Mucosa of descending colon (tissue), 3 donors: Measurements from ENCODE around the gene PSMD9. TPM values are rescaled to one million over a fixed set of nuclear protein-coding genes. Genes with fewer than 3 reads are reported as not detected.
A peak's percentile ranks its signal among the peaks of the same experiment; 100 is the strongest.

Source experiments
- ATAC-seq: fragments of 200-7000 bp; cut with Tn5 transposase; one replicate; pipeline ENCODE4 v1.9.1; 2020; ENCODE audit warnings: mild to moderate bottlenecking, moderate library complexity
- DNase-seq, 3 donors: peaks; one replicate each; pipeline ENCODE4 v3.0.0-alpha.2; 2020
- H3K36me3 ChIP-seq: fragments of 200-600 bp; one replicate; pipeline ENCODE4 v1.8.0; 2021; ENCODE audit warnings: low read depth, mild to moderate bottlenecking
- H3K4me1 ChIP-seq: fragments of 200-600 bp; one replicate; pipeline ENCODE4 v1.8.0; 2021; ENCODE audit warnings: low read depth, mild to moderate bottlenecking
- H3K4me3 ChIP-seq: fragments of 200-600 bp; one replicate; pipeline ENCODE4 v1.8.0; 2021; ENCODE audit warnings: mild to moderate bottlenecking
- H3K9me3 ChIP-seq: fragments of 200-600 bp; one replicate; pipeline ENCODE4 v1.8.0; 2021; ENCODE audit warnings: mild to moderate bottlenecking
- intact Hi-C, 2 donors: fragments of 100-400 bp; cut with DNase I in 1 of 2; cut with micrococcal nuclease in 1 of 2; formaldehyde crosslinking; loops; one replicate each; pipeline versions ENCODE4 v1.11.0 to v1.11.1; 2022; cut with DNase I, micrococcal nuclease
- total RNA-seq, 3 donors: library from RNA; stranded (reverse); fragmentation: NEBNext Ultra II Directional in 2 of 3; extraction: Animal tissue kit (Norgen Biotek cat#: 25700) in 2 of 3; gene quantifications; one replicate each; pipeline versions ENCODE4 v1.2.1 to v1.2.4, GENCODE V29; 2021 to 2023
- TF ChIP-seq, protein P1 (sequence below): fragments of 200-600 bp; IDR thresholded peaks from one replicate; pipeline ENCODE4 v1.8.0; 2022; ENCODE audit warnings: antibody characterized with exemption, mild to moderate bottlenecking
- donor health status: DM: no; HTN: no; CAD: no; lungs with moderate emphysema.
- donor health status: DM: no; HTN: no; CAD: no.
- donor health status: DM: no; HTN: yes; CAD: no.

PSMD9 gene
- total RNA-seq, 3 donors from 2014 or later: 45.0 to 45.6 (median 45.2) TPM

DNA sequence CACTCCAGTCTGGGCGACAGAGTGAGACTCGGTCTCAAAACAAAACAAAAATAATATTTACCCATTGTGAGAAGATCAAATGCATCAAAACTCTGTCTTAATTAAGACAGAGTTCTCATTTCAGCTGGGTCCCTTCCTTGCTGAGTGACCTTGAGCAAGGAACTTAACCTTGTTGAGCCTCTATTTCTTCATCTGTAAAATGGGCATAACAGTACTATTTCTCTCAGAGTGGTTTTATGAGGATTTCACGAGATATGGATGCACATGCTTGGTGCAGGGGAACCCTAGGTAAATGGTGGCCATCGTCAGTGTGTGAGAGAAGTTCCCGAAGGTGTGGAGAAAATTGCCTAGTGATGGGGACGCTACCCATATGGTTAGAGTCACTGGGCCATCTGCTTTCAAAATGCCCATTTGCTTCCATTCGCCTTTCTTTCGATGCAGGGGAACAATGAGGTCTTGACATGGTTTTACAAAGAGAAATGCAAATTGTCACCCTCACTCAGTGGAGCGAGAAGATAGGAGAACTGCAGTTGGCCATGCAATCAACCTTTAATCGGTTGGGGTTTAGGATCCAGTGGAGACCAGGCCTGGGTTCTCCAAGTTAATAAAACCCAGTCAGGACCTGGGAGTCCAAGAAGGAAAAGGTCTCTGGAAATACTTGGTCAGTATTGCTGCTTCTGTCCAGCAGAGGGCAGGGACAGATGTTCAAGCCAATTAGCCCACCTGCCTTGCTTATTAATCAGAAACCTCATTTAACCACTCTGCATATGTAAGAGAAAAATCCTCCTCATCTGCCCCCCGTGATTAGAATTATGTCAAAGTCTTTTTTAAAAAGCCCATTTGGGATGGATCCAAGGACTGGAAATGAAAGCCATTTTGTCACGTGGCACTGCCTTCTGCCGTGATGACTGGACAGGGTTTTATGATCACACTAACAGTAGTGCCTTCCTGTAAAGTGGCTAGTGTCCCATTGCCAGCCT is 67.0 kb downstream of the PSMD9 start:
- Histone ChIP-seq H3K4me3 (no peak overlapping the region), H3K36me3 (no peaks in the 10 kb centered on the region), H3K9me3 (no peaks in the 10 kb centered on the region), H3K4me1 (peaks cover 2% of the 10 kb centered on the region)
- intact Hi-C loops: no loop called here
- peak in 1 of 3 donors; percentile 12 for DNase-seq
- ATAC-seq: peak; percentile 64
- TF ChIP-seq, protein P1, sequence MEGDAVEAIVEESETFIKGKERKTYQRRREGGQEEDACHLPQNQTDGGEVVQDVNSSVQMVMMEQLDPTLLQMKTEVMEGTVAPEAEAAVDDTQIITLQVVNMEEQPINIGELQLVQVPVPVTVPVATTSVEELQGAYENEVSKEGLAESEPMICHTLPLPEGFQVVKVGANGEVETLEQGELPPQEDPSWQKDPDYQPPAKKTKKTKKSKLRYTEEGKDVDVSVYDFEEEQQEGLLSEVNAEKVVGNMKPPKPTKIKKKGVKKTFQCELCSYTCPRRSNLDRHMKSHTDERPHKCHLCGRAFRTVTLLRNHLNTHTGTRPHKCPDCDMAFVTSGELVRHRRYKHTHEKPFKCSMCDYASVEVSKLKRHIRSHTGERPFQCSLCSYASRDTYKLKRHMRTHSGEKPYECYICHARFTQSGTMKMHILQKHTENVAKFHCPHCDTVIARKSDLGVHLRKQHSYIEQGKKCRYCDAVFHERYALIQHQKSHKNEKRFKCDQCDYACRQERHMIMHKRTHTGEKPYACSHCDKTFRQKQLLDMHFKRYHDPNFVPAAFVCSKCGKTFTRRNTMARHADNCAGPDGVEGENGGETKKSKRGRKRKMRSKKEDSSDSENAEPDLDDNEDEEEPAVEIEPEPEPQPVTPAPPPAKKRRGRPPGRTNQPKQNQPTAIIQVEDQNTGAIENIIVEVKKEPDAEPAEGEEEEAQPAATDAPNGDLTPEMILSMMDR: no peak

DNA sequence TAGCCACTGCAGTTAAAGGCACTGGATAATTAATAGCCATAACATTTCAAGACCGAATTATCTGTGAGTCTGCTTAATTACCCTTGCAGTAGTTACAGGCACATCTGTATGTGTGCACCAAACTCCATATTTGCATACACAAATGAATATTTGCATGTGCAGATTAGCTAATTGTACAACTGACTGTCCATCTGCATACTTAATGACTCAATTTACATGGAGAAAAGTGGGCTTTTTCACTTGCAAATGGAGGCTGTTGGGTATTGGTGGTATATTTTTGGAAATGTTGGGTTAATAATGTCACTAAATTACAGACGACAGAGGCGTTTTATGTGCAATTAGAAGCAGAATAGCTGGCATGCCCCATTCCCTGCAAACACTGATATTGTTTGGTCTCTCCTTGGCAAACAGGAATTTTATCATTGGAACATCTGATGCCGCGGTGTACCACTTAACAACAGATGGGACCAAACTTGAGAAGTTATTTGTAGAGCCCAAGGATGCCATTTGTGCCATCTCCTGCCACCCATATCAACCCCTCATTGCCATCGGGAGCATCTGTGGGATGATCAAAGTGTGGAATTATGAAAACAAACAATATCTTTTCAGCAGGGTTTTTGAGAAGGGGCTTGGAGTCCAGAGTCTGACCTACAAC is 69.4 kb downstream of the PSMD9 start:
- intact Hi-C loops: no loop called here
- Histone ChIP-seq H3K36me3 (no peaks in the 10 kb centered on the region), H3K9me3 (no peaks in the 10 kb centered on the region), H3K4me3 (no peak overlapping the region), H3K4me1 (peaks cover 2% of the 10 kb centered on the region)
- TF ChIP-seq, protein P1: no peak
- ATAC-seq (no peak), DNase-seq (no peak)

DNA sequence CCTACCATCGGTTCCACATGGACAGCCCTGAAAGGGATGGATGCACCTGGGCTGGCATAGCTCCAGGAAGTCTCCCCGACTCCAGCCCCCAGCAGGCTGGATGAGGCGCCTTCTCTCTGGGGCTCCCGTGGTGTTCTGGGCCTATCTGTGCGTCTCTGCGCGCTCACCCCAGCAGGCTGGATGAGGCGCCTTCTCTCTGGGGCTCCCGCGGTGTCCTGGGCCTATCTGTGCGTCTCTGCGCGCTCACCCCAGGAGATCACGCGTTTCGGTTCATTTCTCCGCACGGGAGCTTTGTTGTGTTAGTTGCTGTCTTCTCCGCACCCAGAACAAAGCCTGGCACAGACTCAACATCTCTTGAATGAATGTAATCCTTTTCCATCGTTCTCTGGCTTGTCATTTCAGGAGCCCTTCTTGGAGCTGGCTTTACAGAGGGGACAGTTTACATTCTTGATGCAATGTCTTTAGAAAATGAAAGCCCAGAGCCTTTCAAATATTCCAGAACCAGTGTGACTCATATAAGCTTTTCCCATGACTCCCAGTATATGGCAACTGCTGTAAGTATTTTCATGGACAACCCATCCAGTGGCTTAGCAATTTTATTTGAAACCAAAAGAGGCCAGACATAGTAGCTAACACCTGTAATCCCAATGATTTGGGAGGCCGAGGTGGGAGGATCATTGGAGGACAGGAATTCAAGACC is 70.1 kb downstream of the PSMD9 start:
- peaks cover 2% of the 10 kb centered on the region for H3K4me1 ChIP-seq
- ATAC-seq (no peak), DNase-seq (no peak)
- H3K4me3 ChIP-seq: no peak overlapping the region
- intact Hi-C loops: no loop called here
- H3K36me3 ChIP-seq: no peaks in the 10 kb centered on the region
- no peaks in the 10 kb centered on the region for H3K9me3 ChIP-seq
- TF ChIP-seq, protein P1: no peak

DNA sequence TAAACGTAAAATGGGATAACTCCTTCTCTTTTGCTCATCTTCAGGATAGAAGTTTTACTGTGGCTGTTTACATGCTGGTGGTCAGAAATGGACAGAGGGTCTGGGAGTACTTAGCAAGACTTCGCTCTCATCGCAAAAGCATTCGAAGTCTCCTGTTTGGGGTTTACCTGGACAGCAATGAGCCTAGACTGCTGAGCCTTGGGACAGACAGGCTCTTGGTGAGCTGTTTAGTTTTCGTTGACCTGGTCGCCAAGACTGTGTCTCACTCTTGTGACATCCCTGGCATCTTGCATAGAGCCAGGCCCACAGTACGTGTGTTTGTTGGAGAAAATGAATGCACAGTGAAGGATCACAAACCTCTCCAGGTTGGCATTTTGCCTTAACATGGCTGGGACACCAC is 72.0 kb downstream of the PSMD9 start:
- peaks cover 2% of the 10 kb centered on the region for H3K4me1 ChIP-seq
- ATAC-seq: no peak
- TF ChIP-seq, protein P1: no peak
- no peak for DNase-seq
- H3K9me3 ChIP-seq: no peaks in the 10 kb centered on the region
- H3K4me3 ChIP-seq: no peak overlapping the region
- intact Hi-C loops: no loop called here
- H3K36me3 ChIP-seq: no peaks in the 10 kb centered on the region

DNA sequence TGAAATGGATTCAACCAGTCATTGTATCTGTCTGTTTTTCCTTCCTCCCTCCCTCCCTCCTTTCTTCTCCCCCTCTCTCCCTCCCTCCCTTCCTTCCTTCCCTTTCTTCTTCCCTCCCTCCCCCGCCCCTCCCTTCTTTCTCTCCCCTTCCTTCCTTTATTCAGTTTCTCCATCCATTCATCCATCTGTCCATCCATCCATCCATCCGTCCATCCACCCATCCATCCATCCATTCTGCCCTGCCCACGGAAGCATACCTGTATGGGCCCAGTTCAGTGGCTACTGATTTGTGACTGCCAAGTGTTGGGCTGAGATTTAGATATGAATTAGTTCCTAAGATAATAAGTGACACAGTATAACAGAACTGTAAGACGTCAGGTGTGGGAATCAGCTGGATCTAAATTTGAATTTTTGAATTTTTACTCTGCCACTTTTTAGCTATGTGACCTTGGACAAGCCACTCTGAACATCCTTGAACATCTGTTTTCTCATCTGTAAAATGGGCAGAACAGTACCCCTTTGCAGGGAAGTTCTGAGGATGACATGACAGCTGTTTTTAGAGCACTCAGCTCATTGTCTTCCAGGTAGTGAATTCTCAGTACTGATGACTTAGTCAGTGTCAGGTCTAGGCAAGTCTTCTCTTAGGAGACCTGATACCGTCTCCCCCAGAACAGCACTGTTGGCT is 72.7 kb downstream of the PSMD9 start:
- no peak for ATAC-seq
- intact Hi-C loops: no loop called here
- no peak overlapping the region for H3K4me3 ChIP-seq
- no peaks in the 10 kb centered on the region for H3K9me3 ChIP-seq
- no peaks in the 10 kb centered on the region for H3K4me1 ChIP-seq
- TF ChIP-seq, protein P1: no peak
- no peak for DNase-seq
- no peaks in the 10 kb centered on the region for H3K36me3 ChIP-seq
